SK-N-SH (cell line): ENCODE data around the gene TFAP2D. TPM values are rescaled to one million over a fixed set of nuclear protein-coding genes. Genes with fewer than 3 reads are reported as not detected.

Source experiments
- CTCF ChIA-PET: fragments of 300-600, 350-600 bp; formaldehyde crosslinking; extraction: SDS; loops from one replicate; lab custom pipeline; 2021; lab: Yijun Ruan, JAX
- POLR2A ChIA-PET: fragments of 350-600 bp; sonication (Branson Sonifier 250); formaldehyde crosslinking; extraction: SDS; loops from one replicate; lab custom pipeline; 2020; ENCODE audit warnings: antibody characterized with exemption, inconsistent platforms; lab: Yijun Ruan, JAX
- DNase-seq: peaks from one replicate; pipeline ENCODE4 v3.0.0; 2012
- H2AFZ ChIP-seq: fragments of 200-600 bp; sonication (generic); 2 replicates; pipeline ENCODE4 v1.8.1; 2016; ENCODE audit warnings: antibody characterized with exemption, mild to moderate bottlenecking, low read depth
- H3F3A ChIP-seq: fragments of 200-600 bp; sonication (generic); replicated peaks from 2 replicates; pipeline ENCODE3; 2016; ENCODE audit warnings: antibody characterized with exemption, mild to moderate bottlenecking; ENCODE audit not compliant: insufficient read depth
- H3K27ac ChIP-seq, 2 experiments: fragments of 200-500 bp in 1 of 2; fragments of 200-600 bp in 1 of 2; sonication (Bioruptor generic) in 1 of 2; sonication (generic), shearing (Covaris generic) in 1 of 2; 2 replicates each; pipeline versions ENCODE4 v1.5.1 to v1.6.1; 2014 to 2016; ENCODE audit warnings: low read depth in 2 of 2, inconsistent platforms in 1 of 2, low read length in 1 of 2, mild to moderate bottlenecking in 1 of 2, mixed read lengths in 1 of 2
- H3K27me3 ChIP-seq: fragments of 200-600 bp; sonication (generic), shearing (Covaris generic); 2 replicates; pipeline ENCODE4 v1.6.1; 2016; ENCODE audit warnings: mixed run types; ENCODE audit not compliant: insufficient read depth
- H3K36me3 ChIP-seq, 2 experiments: fragments of 200-500 bp in 1 of 2; fragments of 200-600 bp in 1 of 2; sonication (Bioruptor generic) in 1 of 2; sonication (generic) in 1 of 2; replicated peaks in 1 of 2; 2 replicates each; pipeline versions ENCODE3 to v1.5.1; 2014 to 2016; ENCODE audit warnings: low read length in 1 of 2, mild to moderate bottlenecking in 1 of 2; ENCODE audit not compliant: insufficient read depth in 2 of 2, control insufficient read depth in 1 of 2
- H3K4me1 ChIP-seq, 2 experiments: fragments of 200-500 bp in 1 of 2; fragments of 200-600 bp in 1 of 2; sonication (Bioruptor generic) in 1 of 2; sonication (generic), shearing (Covaris generic) in 1 of 2; 2 replicates each; pipeline versions ENCODE4 v1.5.1 to v1.6.1; 2014 to 2016; ENCODE audit warnings: low read depth in 1 of 2, low read length in 1 of 2, mixed run types in 1 of 2; ENCODE audit not compliant: insufficient read depth in 2 of 2, control insufficient read depth in 1 of 2
- H3K4me2 ChIP-seq: fragments of 200-600 bp; sonication (generic), shearing (Covaris generic); 2 replicates; pipeline ENCODE4 v1.6.1; 2017; ENCODE audit warnings: mixed run types
- H3K4me3 ChIP-seq, 2 experiments: fragments of 200-500 bp in 1 of 2; fragments of 200-600 bp in 1 of 2; sonication (Bioruptor generic) in 1 of 2; sonication (generic), shearing (Covaris generic) in 1 of 2; 2 replicates each; pipeline versions ENCODE4 v1.5.1 to v1.8.1; 2014 to 2016; ENCODE audit warnings: low read depth in 2 of 2, inconsistent platforms in 1 of 2, low read length in 1 of 2, mild to moderate bottlenecking in 1 of 2, mixed read lengths in 1 of 2, moderate library complexity in 1 of 2
- H3K79me2 ChIP-seq: fragments of 200-600 bp; sonication (generic); 2 replicates; pipeline ENCODE4 v1.8.1; 2017; ENCODE audit warnings: mild to moderate bottlenecking; ENCODE audit not compliant: insufficient read depth
- H3K9ac ChIP-seq: fragments of 200-600 bp; sonication (generic); 2 replicates; pipeline ENCODE4 v1.6.1; 2017; ENCODE audit warnings: mixed run types
- H3K9me2 ChIP-seq: fragments of 200-600 bp; sonication (generic); 2 replicates; pipeline ENCODE4 v1.6.1; 2017; ENCODE audit warnings: mixed run types
- H3K9me3 ChIP-seq: fragments of 200-600 bp; sonication (generic); 2 replicates; pipeline ENCODE4 v1.6.1; 2017; ENCODE audit warnings: mixed run types, mild to moderate bottlenecking, moderate library complexity
- H4K20me1 ChIP-seq: fragments of 200-600 bp; sonication (generic); 2 replicates; pipeline ENCODE4 v1.6.1; 2017; ENCODE audit warnings: mild to moderate bottlenecking, mixed run types; ENCODE audit not compliant: insufficient read depth
- ELF1 ChIP-seq: IDR thresholded peaks from 2 replicates; pipeline ENCODE4 v1.4.0; 2012
- EZH2phosphoT487 ChIP-seq: fragments of 200-600 bp; sonication (generic); IDR thresholded peaks from 2 replicates; pipeline ENCODE4 v1.6.1; 2017; ENCODE audit warnings: low read depth, mixed run types, mild to moderate bottlenecking, antibody characterized with exemption, moderate library complexity, borderline replicate concordance
- FOXJ3 ChIP-seq: sonication (generic); formaldehyde crosslinking; IDR thresholded peaks from 2 replicates; pipeline ENCODE4 v1.5.1; 2020; ENCODE audit warnings: mild to moderate bottlenecking, missing genetic modification reagents
- GABPA ChIP-seq: IDR thresholded peaks from 2 replicates; pipeline ENCODE4 v1.4.0; 2012; ENCODE audit warnings: low read depth, mild to moderate bottlenecking
- JUND ChIP-seq: IDR thresholded peaks from 2 replicates; pipeline ENCODE4 v1.4.0; 2012
- MEF2A ChIP-seq: IDR thresholded peaks from 2 replicates; pipeline ENCODE4 v1.4.0; 2012; ENCODE audit warnings: low read depth, borderline replicate concordance
- NFIC ChIP-seq: IDR thresholded peaks from 2 replicates; pipeline ENCODE4 v1.4.0; 2012; ENCODE audit warnings: borderline replicate concordance
- POLR2AphosphoS5 ChIP-seq: IDR thresholded peaks from 2 replicates; pipeline ENCODE4 v1.6.1; 2012; ENCODE audit warnings: low read depth, low read length
- RAD21 ChIP-seq: IDR thresholded peaks from 2 replicates; pipeline ENCODE4 v1.6.1; 2012; ENCODE audit warnings: mild to moderate bottlenecking, low read length
- SIN3A ChIP-seq: IDR thresholded peaks from 2 replicates; pipeline ENCODE4 v1.6.1; 2012; ENCODE audit warnings: low read depth, mild to moderate bottlenecking, low read length, moderate library complexity, borderline replicate concordance
- SMC3 ChIP-seq: IDR thresholded peaks from 2 replicates; pipeline ENCODE4 v1.6.1; 2012; ENCODE audit warnings: low read depth, low read length, improper control_type of control experiment
- TAF1 ChIP-seq: IDR thresholded peaks from 2 replicates; pipeline ENCODE4 v1.6.1; 2012; ENCODE audit warnings: low read depth, mild to moderate bottlenecking, low read length, moderate library complexity, borderline replicate concordance
- TCF12 ChIP-seq: IDR thresholded peaks from 2 replicates; pipeline ENCODE4 v1.4.0; 2012
- TEAD4 ChIP-seq: IDR thresholded peaks from 2 replicates; pipeline ENCODE4 v1.4.0; 2012; ENCODE audit warnings: mild to moderate bottlenecking, borderline replicate concordance; ENCODE audit not compliant: insufficient read depth
- YY1 ChIP-seq: IDR thresholded peaks from 2 replicates; pipeline ENCODE4 v1.4.0; 2012; ENCODE audit warnings: low read depth, mild to moderate bottlenecking
- WGBS: methylation state at CpG from one replicate; pipeline ENCODE4 v1.1.6; 2017; ENCODE audit warnings: low lambda C conversion rate; 5-methylcytosine and 5-hydroxymethylcytosine counted together
- polyA plus RNA-seq, 3 experiments: library from polyadenylated mRNA; depleted of rRNA; stranded (reverse); fragments of >200 nt; gene quantifications; 2 replicates each; pipeline ENCODE4 v1.2.3, GENCODE V29; 2012
- TF ChIP-seq, protein P1 (sequence below): fragments of 150-350 bp; IDR thresholded peaks from 2 replicates; pipeline ENCODE4 v1.6.1; 2017; ENCODE audit warnings: antibody characterized with exemption, low read length, low read depth, borderline replicate concordance
- TF ChIP-seq, protein P2 (sequence below): IDR thresholded peaks from 2 replicates; pipeline ENCODE4 v1.4.0; 2012; ENCODE audit warnings: low read depth, borderline replicate concordance
- TF ChIP-seq, protein P3 (sequence below): fragments of 150-350 bp; IDR thresholded peaks from 2 replicates; pipeline ENCODE4 v1.6.1; 2016; ENCODE audit warnings: mild to moderate bottlenecking, low read depth, low read length
- TF ChIP-seq, protein P4 (sequence below): IDR thresholded peaks from 2 replicates; pipeline ENCODE4 v1.4.0; 2012; ENCODE audit warnings: low read depth
- TF ChIP-seq, protein P5 (sequence below): IDR thresholded peaks from 2 replicates; pipeline ENCODE4; 2012
- TF ChIP-seq, protein P6 (sequence below): fragments of 200-600 bp; sonication (generic); IDR thresholded peaks from 2 replicates; pipeline ENCODE4 v1.6.1; 2017; ENCODE audit warnings: antibody characterized with exemption, mild to moderate bottlenecking, moderate library complexity

Gene TFAP2D
- polyA plus RNA-seq, 1 of the 3 experiments (the other 2 are of a cell fraction) = not detected

DNA sequence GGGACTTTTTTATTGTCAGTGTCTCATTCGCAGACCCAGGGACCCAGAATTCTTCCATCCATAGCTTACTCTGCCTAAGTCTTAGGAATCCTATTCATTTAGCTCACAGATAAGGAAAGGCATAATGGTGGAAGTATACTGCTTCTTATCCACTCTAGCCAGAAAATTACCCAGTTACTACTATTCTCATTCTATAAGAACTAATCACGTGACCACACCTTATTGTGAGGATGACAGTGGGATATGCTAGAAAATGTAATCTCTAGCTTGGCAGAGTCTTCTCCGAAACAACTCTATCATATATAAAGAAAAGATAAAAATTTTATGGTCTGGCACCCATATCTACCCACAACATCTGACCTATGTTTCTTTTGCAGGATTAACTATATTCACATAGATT is 21.2 kb downstream of the TFAP2D start (continued):
- no peak for TF ChIP-seq SIN3A
- TF ChIP-seq, protein P1, sequence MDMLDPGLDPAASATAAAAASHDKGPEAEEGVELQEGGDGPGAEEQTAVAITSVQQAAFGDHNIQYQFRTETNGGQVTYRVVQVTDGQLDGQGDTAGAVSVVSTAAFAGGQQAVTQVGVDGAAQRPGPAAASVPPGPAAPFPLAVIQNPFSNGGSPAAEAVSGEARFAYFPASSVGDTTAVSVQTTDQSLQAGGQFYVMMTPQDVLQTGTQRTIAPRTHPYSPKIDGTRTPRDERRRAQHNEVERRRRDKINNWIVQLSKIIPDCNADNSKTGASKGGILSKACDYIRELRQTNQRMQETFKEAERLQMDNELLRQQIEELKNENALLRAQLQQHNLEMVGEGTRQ = no peak
- no peak for TF ChIP-seq TAF1
- TF ChIP-seq, protein P2, sequence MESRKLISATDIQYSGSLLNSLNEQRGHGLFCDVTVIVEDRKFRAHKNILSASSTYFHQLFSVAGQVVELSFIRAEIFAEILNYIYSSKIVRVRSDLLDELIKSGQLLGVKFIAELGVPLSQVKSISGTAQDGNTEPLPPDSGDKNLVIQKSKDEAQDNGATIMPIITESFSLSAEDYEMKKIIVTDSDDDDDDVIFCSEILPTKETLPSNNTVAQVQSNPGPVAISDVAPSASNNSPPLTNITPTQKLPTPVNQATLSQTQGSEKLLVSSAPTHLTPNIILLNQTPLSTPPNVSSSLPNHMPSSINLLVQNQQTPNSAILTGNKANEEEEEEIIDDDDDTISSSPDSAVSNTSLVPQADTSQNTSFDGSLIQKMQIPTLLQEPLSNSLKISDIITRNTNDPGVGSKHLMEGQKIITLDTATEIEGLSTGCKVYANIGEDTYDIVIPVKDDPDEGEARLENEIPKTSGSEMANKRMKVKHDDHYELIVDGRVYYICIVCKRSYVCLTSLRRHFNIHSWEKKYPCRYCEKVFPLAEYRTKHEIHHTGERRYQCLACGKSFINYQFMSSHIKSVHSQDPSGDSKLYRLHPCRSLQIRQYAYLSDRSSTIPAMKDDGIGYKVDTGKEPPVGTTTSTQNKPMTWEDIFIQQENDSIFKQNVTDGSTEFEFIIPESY = no peak
- TF ChIP-seq JUND = no peak
- TF ChIP-seq POLR2AphosphoS5 = no peak
- no peak for TF ChIP-seq GABPA
- no peak for TF ChIP-seq FOXJ3
- TF ChIP-seq MEF2A = no peak

DNA sequence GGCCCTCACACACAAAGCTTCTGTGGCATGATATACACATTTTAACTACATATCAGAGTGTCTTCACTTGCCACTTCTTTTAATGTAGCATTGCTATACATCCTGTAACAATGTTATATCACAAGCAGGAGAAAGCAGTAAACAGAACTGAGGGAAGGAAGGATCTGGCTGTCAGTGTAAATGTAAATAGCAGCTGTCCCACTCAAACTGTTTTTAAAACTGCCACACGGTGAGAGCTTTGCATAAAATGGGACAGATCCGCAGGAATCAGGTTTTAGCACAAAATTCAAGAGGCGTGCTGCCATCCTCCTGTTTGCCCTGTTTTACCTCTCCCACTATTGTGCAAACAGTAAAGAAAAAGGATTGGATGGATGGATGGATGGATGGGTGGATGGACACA is 28.8 kb downstream of the TFAP2D start:
- 18% methylated on average over 3 of the region's 3 CpGs for WGBS
- Histone ChIP-seq H4K20me1 (no peaks in the 10 kb centered on the region), H3K4me2 (no peak overlapping the region), H3K9me3 (no peaks in the 10 kb centered on the region), H3K4me1 (no peaks in the 10 kb centered on the region), H3K4me3 (no peak overlapping the region), H2AFZ (no peak overlapping the region), H3K36me3 (no peaks in the 10 kb centered on the region), H3K27ac (no peak overlapping the region), H3K27me3 (no peaks in the 10 kb centered on the region), H3K79me2 (no peaks in the 10 kb centered on the region), H3K9ac (no peak overlapping the region), H3K9me2 (no peaks in the 10 kb centered on the region), H3F3A (no peaks in the 10 kb centered on the region)
- POLR2A ChIA-PET = no interaction called here
- TF ChIP-seq, protein P3, sequence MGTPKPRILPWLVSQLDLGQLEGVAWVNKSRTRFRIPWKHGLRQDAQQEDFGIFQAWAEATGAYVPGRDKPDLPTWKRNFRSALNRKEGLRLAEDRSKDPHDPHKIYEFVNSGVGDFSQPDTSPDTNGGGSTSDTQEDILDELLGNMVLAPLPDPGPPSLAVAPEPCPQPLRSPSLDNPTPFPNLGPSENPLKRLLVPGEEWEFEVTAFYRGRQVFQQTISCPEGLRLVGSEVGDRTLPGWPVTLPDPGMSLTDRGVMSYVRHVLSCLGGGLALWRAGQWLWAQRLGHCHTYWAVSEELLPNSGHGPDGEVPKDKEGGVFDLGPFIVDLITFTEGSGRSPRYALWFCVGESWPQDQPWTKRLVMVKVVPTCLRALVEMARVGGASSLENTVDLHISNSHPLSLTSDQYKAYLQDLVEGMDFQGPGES = no peak
- no peak for TF ChIP-seq POLR2AphosphoS5
- no peak for TF ChIP-seq SMC3
- TF ChIP-seq, protein P4, sequence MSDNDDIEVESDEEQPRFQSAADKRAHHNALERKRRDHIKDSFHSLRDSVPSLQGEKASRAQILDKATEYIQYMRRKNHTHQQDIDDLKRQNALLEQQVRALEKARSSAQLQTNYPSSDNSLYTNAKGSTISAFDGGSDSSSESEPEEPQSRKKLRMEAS = no peak
- TF ChIP-seq, protein P2 = no peak
- no peak for TF ChIP-seq SIN3A
- TF ChIP-seq EZH2phosphoT487 = no peak
- TF ChIP-seq YY1 = no peak
- TF ChIP-seq TCF12 = no peak
- TF ChIP-seq, protein P5, sequence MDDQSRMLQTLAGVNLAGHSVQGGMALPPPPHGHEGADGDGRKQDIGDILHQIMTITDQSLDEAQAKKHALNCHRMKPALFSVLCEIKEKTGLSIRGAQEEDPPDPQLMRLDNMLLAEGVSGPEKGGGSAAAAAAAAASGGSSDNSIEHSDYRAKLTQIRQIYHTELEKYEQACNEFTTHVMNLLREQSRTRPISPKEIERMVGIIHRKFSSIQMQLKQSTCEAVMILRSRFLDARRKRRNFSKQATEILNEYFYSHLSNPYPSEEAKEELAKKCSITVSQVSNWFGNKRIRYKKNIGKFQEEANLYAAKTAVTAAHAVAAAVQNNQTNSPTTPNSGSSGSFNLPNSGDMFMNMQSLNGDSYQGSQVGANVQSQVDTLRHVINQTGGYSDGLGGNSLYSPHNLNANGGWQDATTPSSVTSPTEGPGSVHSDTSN = no peak
- TF ChIP-seq TAF1 = no peak
- no peak for TF ChIP-seq TEAD4
- TF ChIP-seq, protein P6, sequence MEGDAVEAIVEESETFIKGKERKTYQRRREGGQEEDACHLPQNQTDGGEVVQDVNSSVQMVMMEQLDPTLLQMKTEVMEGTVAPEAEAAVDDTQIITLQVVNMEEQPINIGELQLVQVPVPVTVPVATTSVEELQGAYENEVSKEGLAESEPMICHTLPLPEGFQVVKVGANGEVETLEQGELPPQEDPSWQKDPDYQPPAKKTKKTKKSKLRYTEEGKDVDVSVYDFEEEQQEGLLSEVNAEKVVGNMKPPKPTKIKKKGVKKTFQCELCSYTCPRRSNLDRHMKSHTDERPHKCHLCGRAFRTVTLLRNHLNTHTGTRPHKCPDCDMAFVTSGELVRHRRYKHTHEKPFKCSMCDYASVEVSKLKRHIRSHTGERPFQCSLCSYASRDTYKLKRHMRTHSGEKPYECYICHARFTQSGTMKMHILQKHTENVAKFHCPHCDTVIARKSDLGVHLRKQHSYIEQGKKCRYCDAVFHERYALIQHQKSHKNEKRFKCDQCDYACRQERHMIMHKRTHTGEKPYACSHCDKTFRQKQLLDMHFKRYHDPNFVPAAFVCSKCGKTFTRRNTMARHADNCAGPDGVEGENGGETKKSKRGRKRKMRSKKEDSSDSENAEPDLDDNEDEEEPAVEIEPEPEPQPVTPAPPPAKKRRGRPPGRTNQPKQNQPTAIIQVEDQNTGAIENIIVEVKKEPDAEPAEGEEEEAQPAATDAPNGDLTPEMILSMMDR = no peak
- no peak for TF ChIP-seq ELF1
- no peak for TF ChIP-seq GABPA
- TF ChIP-seq NFIC = no peak
- TF ChIP-seq RAD21 = no peak
- CTCF ChIA-PET = no interaction called here
- no peak for DNase-seq
